Esophagus muscularis mucosa (tissue), 4 donors: ENCODE measurements around the gene DOCK10. TPM values are rescaled to one million over a fixed set of nuclear protein-coding genes. Genes with fewer than 3 reads are reported as not detected.

ENCODE experiments used
- DNase-seq: peaks from one replicate; pipeline ENCODE4 v3.0.0-alpha.2; 2017; ENCODE audit errors: extremely low spot score
- H3K27ac ChIP-seq, 4 donors: fragments of 200-600 bp; sonication (generic); replicated peaks in 1 of 4; 1 replicate in 3 of 4; 2 replicates in 1 of 4; pipeline ENCODE4 v1.5.1; 2016 to 2019; ENCODE audit warnings: mild to moderate bottlenecking in 1 of 4
- H3K27me3 ChIP-seq, 4 donors: fragments of 200-600 bp; sonication (generic); one replicate each; pipeline versions ENCODE4 v1.5.1 to v1.6.0; 2016 to 2019
- H3K36me3 ChIP-seq, 4 donors: fragments of 200-600 bp; sonication (generic); one replicate each; pipeline ENCODE4 v1.5.1; 2016 to 2019
- H3K4me1 ChIP-seq, 4 donors: fragments of 200-600 bp; sonication (generic); one replicate each; pipeline ENCODE4 v1.5.1; 2016 to 2019
- H3K4me3 ChIP-seq, 4 donors: fragments of 200-600 bp; sonication (generic); 1 replicate in 2 of 4; 2 replicates in 2 of 4; pipeline ENCODE4 v1.5.1; 2016 to 2019; ENCODE audit warnings: mild to moderate bottlenecking in 4 of 4, moderate library complexity in 1 of 4
- H3K9me3 ChIP-seq, 4 donors: fragments of 200-600 bp; sonication (generic); 1 replicate in 3 of 4; 2 replicates in 1 of 4; pipeline ENCODE4 v1.5.1; 2016 to 2019
- CTCF ChIP-seq, 3 experiments: fragments of 200-600 bp in 2 of 3; fragments of 450-650 bp in 1 of 3; sonication (generic) in 2 of 3; IDR thresholded peaks; one replicate each; pipeline ENCODE4 v1.5.1; 2017 to 2019; ENCODE audit warnings: antibody characterized with exemption in 3 of 3, mild to moderate bottlenecking in 2 of 3, moderate library complexity in 1 of 3
- EP300 ChIP-seq: sonication (generic); formaldehyde crosslinking; IDR thresholded peaks from one replicate; pipeline ENCODE4 v1.6.1; 2017; ENCODE audit warnings: antibody characterized with exemption
- POLR2A ChIP-seq: fragments of 450-650 bp; IDR thresholded peaks from one replicate; pipeline ENCODE4 v1.6.1; 2017; ENCODE audit warnings: antibody characterized with exemption, moderate library complexity, mild to moderate bottlenecking, low read depth
- POLR2AphosphoS5 ChIP-seq, 2 donors: sonication (generic); formaldehyde crosslinking; IDR thresholded peaks; one replicate each; pipeline ENCODE4 v1.6.1; 2017; ENCODE audit warnings: antibody characterized with exemption in 2 of 2
- WGBS: methylation state at CpG from one replicate; pipeline ENCODE4 v1.1.5; 2018; 5-methylcytosine and 5-hydroxymethylcytosine counted together
- intact Hi-C: fragments of 100-400 bp; cut with DNase I; formaldehyde crosslinking; loops from one replicate; pipeline ENCODE4 v1.15.1; 2023
- total RNA-seq, 4 donors: library from RNA; depleted of rRNA; stranded (reverse); fragments of >200 nt; gene quantifications; one replicate each; pipeline versions ENCODE4 v1.1.0 to v1.2.1, GENCODE V29; 2016

Gene DOCK10
- total RNA-seq, 4 donors from 2014 or later, result 1.9 to 11.6 (median 6.3) TPM

- intact Hi-C loops, result loop anchor here (10.0 kb wide), 1 partner anchor 421 kb away; no protein-coding TSS in a partner anchor
- Histone ChIP-seq H3K36me3 (no peaks in the 10 kb centered on the region), H3K9me3 (no peaks in the 10 kb centered on the region), H3K27me3 (no peaks in the 10 kb centered on the region), H3K4me3 (no peak overlapping the region), H3K27ac (no peak overlapping the region), H3K4me1 (no peaks in the 10 kb centered on the region)
- no peak for DNase-seq
- 85% methylated on average over 1 of the region's 1 CpG for WGBS
- no peak for TF ChIP-seq POLR2AphosphoS5 (IDR thresholded peaks at IDR 0.05)
- no peak for TF ChIP-seq CTCF (IDR thresholded peaks at IDR 0.05)
- TF ChIP-seq EP300, result no peak
- TF ChIP-seq POLR2A, result no peak
Measured at GRCh38 chr2:224775647-224776046, 266.6 kb downstream of the DOCK10 start.

DNA sequence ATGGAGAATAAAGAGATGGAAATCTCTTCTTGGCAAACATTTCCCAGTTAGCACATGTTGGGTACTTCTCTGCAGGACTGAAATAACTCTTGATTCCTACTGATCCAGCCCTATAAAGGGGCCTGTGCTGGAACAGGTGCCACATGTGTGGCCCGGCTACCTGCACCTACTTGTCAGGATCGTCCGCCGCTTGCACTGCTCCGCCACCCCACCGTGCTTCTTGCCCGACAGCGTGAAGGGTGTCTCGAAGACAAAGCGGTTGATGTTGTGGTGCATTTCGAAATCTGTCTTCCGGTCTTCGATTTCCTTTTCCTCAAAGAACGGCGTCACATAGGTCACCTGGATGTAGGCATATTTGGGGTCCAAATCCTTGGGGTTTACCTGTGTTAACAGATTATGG lies 267.5 kb downstream of the DOCK10 start:
- H3K36me3 ChIP-seq, result peaks cover 0 to 8% (median 0%) of the 10 kb centered on the region in 4 donors
- DNase-seq, result no peak
- no peaks in the 10 kb centered on the region for H3K27me3 ChIP-seq
- no peak overlapping the region for H3K27ac ChIP-seq
- no peaks in the 10 kb centered on the region for H3K9me3 ChIP-seq
- intact Hi-C loops, result loop anchor here (10.0 kb wide), 1 partner anchor 420 kb away; no protein-coding TSS in a partner anchor
- H3K4me3 ChIP-seq, result no peak overlapping the region
- WGBS, result 95% methylated on average over 15 of the region's 15 CpGs
- TF ChIP-seq CTCF (IDR thresholded peaks at IDR 0.05), result no peak
- TF ChIP-seq POLR2AphosphoS5 (IDR thresholded peaks at IDR 0.05), result no peak
- no peak for TF ChIP-seq POLR2A
- no peaks in the 10 kb centered on the region for H3K4me1 ChIP-seq

- WGBS, result 82% methylated on average over 1 of the region's 1 CpG
- no peak overlapping the region for H3K27ac ChIP-seq
- H3K4me3 ChIP-seq, result no peak overlapping the region
- peaks cover 0 to 13% (median 0%) of the 10 kb centered on the region in 4 donors for H3K36me3 ChIP-seq
- intact Hi-C loops, result loop anchor here (10.0 kb wide), 1 partner anchor 418 kb away; no protein-coding TSS in a partner anchor
- no peaks in the 10 kb centered on the region for H3K4me1 ChIP-seq
- TF ChIP-seq EP300, result no peak
- TF ChIP-seq POLR2A, result no peak
- no peak for TF ChIP-seq CTCF (IDR thresholded peaks at IDR 0.05)
- TF ChIP-seq POLR2AphosphoS5 (IDR thresholded peaks at IDR 0.05), result no peak
- no peak for DNase-seq
- no peaks in the 10 kb centered on the region for H3K27me3 ChIP-seq
- no peaks in the 10 kb centered on the region for H3K9me3 ChIP-seq
Measured at GRCh38 chr2:224772494-224772893, 269.8 kb downstream of the DOCK10 start.

DNA sequence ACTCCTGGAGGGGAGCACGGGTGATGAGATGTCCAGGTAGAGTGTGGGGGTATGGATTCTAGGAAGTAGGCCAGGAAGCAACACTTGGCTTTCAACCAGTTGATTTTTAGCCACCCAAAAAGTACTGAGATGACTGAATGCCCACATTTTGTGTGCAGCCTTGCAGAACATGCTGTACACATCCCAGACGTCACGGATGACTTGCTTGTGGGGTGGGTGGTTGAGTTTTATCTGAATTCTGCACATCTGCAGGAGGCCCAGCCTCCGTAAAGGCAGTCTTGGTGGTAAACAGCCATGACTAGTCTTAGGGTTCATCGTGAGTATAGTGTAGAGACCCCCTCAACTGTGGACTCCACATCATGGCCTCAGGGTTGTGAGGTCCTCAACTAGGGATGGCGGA lies 272.8 kb downstream of the DOCK10 start:
- Histone ChIP-seq H3K4me3 (no peak overlapping the region), H3K4me1 (no peaks in the 10 kb centered on the region), H3K27ac (no peak overlapping the region), H3K27me3 (no peaks in the 10 kb centered on the region), H3K9me3 (no peaks in the 10 kb centered on the region), H3K36me3 (peaks cover 0 to 13% (median 0%) of the 10 kb centered on the region in 4 donors)
- intact Hi-C loops, result no loop called here
- no peak for DNase-seq
- WGBS, result 96% methylated on average over 5 of the region's 6 CpGs
- TF ChIP-seq CTCF (IDR thresholded peaks at IDR 0.05) (no peak), POLR2AphosphoS5 (IDR thresholded peaks at IDR 0.05) (no peak), POLR2A (no peak), EP300 (no peak)
